HG03060 (cell line): ENCODE results near the gene DAAM1.
A peak's percentile ranks its signal among the peaks of the same experiment; 100 is the strongest.

ENCODE experiments used
- ATAC-seq: cut with Tn5 transposase; IDR thresholded peaks from one replicate; pipeline ENCODE4 v1.9.1; 2021; ENCODE audit warnings: low read depth, moderate number of reproducible peaks; ENCODE audit not compliant: unreplicated experiment

The DAAM1 gene

GRCh38 chr14:59356312-59356711 is 167.8 kb downstream of the DAAM1 start:
- ATAC-seq: peak; percentile 20

- ATAC-seq: peak; percentile 45
These were observed 168.3 kb downstream of the DAAM1 start for GRCh38 chr14:59356767-59357166.

- no peak for ATAC-seq
These were observed 169.6 kb downstream of the DAAM1 start for GRCh38 chr14:59358102-59358501.

GRCh38 chr14:59358784-59359183 is 170.3 kb downstream of the DAAM1 start:
- ATAC-seq: no peak

- no peak for ATAC-seq
These were observed 171.1 kb downstream of the DAAM1 start for GRCh38 chr14:59359431-59360124.

- ATAC-seq: no peak
These were observed 171.8 kb downstream of the DAAM1 start for GRCh38 chr14:59360233-59360632.

GRCh38 chr14:59360923-59361794 is 172.7 kb downstream of the DAAM1 start:
- peak; percentile 37 for ATAC-seq

- ATAC-seq: no peak
These were observed 174.0 kb downstream of the DAAM1 start for GRCh38 chr14:59362513-59362912.

- ATAC-seq: no peak
These were observed 175.2 kb downstream of the DAAM1 start for GRCh38 chr14:59363531-59364226.

GRCh38 chr14:59370158-59370742 is 181.8 kb downstream of the DAAM1 start:
- ATAC-seq: no peak

GRCh38 chr14:59371771-59372170 is 183.3 kb downstream of the DAAM1 start:
- ATAC-seq: no peak

GRCh38 chr14:59374048-59374447 is 185.6 kb downstream of the DAAM1 start:
- ATAC-seq: no peak

GRCh38 chr14:59376686-59377085 is 188.2 kb downstream of the DAAM1 start:
- no peak for ATAC-seq

- ATAC-seq: no peak
These were observed 189.0 kb downstream of the DAAM1 start for GRCh38 chr14:59377491-59377890.

- ATAC-seq: no peak
These were observed 189.6 kb downstream of the DAAM1 start for GRCh38 chr14:59377991-59378601.

GRCh38 chr14:59389936-59390335 is 201.5 kb downstream of the DAAM1 start:
- ATAC-seq: no peak

GRCh38 chr14:59391388-59391787 is 202.9 kb downstream of the DAAM1 start:
- no peak for ATAC-seq

- no peak for ATAC-seq
These were observed 205.8 kb downstream of the DAAM1 start for GRCh38 chr14:59394268-59394667.

- no peak for ATAC-seq
These were observed 207.2 kb downstream of the DAAM1 start for GRCh38 chr14:59395672-59396071.

- ATAC-seq: no peak
These were observed 210.4 kb downstream of the DAAM1 start for GRCh38 chr14:59398841-59399240.
